BLaER1 (cell line): ENCODE data around the gene GALNT18.

Experiments
- H3K27ac ChIP-seq: shearing (Covaris generic); formaldehyde crosslinking; 2 replicates; pipeline ENCODE4 v1.8.1; 2022
- H3K27me3 ChIP-seq: shearing (Covaris generic); formaldehyde crosslinking; 2 replicates; pipeline ENCODE4 v1.8.1; 2022
- H3K36me3 ChIP-seq: shearing (Covaris generic); formaldehyde crosslinking; 2 replicates; pipeline ENCODE4 v1.8.1; 2022
- H3K4me1 ChIP-seq: shearing (Covaris generic); formaldehyde crosslinking; 2 replicates; pipeline ENCODE4 v1.8.1; 2022
- H3K4me2 ChIP-seq: shearing (Covaris generic); formaldehyde crosslinking; 2 replicates; pipeline ENCODE4 v1.8.1; 2022
- H3K4me3 ChIP-seq: shearing (Covaris generic); formaldehyde crosslinking; 2 replicates; pipeline ENCODE4 v1.8.1; 2022
- H3K9ac ChIP-seq: shearing (Covaris generic); formaldehyde crosslinking; 2 replicates; pipeline ENCODE4 v1.8.1; 2022
- H3K9me3 ChIP-seq: shearing (Covaris generic); formaldehyde crosslinking; 2 replicates; pipeline ENCODE4 v1.8.1; 2022
- H4K20me1 ChIP-seq: shearing (Covaris generic); formaldehyde crosslinking; 2 replicates; pipeline ENCODE4 v1.8.1; 2022
- Cebpa-rat ChIP-seq: shearing (Covaris generic); IDR thresholded peaks from 2 replicates; pipeline ENCODE4 v1.8.1; 2022

GALNT18 gene

DNA sequence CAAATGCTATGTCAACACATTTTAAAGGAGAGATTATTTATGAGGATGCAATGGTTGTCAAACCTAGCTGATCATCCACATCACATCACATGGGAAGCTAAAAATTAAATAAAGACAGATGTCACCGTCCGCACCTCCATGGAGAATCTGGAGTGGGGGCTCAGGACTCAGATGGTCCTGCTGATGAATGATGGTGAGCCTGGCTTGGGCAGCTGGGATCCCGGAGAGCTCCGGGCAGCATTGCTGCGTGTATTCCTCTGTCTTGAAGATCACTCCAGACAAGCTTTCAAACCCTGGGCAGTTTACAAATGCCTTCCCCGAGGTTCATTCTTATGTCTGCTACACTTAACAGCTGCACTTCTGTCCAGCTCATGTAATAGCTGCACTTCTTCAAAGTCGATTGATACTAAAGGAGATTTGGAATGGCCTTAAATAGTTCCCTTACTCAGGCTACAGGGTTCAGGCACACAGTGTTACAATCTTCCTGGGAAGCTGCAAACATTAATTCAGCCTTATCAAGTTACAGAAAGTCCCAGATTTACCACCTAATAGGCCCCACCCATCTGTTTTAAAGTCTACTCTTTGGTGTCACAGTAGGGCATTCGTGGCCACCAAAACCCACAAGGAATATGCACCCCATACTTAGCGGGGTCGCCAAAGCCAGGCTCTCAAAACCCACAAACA is 234.0 kb downstream of the GALNT18 start:
- Histone ChIP-seq H3K27me3 (no peaks in the 10 kb centered on the region), H3K4me2 (no peak overlapping the region), H3K36me3 (no peaks in the 10 kb centered on the region), H3K4me1 (no peaks in the 10 kb centered on the region), H4K20me1 (no peaks in the 10 kb centered on the region), H3K9ac (no peak overlapping the region), H3K27ac (no peak overlapping the region), H3K9me3 (no peaks in the 10 kb centered on the region), H3K4me3 (no peak overlapping the region)
- no peak for TF ChIP-seq Cebpa-rat

DNA sequence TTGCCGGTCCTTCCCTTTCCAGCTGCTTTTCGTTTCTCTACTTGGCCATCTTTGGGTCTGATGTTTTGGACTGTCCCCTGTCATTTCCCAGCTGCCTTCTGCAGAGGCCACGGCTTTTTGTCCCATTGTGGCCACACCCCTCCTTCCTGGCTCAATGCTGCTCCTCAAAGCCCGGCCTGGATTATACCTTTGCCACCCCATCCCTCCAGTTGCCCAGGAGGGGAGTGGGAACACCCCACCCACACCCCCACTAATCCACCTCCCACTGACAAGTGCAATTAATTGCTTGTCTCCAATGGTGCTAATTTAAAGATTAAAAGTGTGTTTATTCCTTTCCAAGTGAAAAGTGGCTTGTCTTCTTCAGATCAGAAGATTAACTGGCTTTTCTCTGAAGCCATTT is 234.6 kb downstream of the GALNT18 start:
- Histone ChIP-seq H3K4me2 (no peak overlapping the region), H3K4me1 (no peaks in the 10 kb centered on the region), H3K27ac (no peak overlapping the region), H4K20me1 (no peaks in the 10 kb centered on the region), H3K9me3 (no peaks in the 10 kb centered on the region), H3K4me3 (no peak overlapping the region), H3K36me3 (no peaks in the 10 kb centered on the region), H3K27me3 (no peaks in the 10 kb centered on the region), H3K9ac (no peak overlapping the region)
- no peak for TF ChIP-seq Cebpa-rat

DNA sequence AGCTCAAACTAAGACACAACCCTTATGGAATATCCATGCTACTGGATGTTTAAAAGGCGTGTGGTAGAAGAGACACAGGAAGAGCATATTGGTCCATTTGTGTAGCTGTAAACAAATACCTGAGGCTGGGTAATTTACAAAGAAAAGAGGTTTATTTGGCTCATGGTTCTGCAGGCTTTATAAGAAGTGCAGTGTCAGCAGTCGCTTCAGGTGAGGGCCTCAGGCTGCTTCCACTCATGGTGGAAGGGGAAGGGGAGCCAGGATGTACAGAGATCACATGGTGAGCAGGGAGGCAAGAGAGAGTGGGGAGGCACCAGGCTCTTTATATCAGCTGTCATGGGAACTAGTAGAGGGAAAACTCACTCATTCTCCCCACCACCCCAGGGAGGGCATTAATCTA is 237.0 kb downstream of the GALNT18 start:
- Histone ChIP-seq H3K4me1 (no peaks in the 10 kb centered on the region), H3K27ac (no peak overlapping the region), H3K4me3 (no peak overlapping the region), H4K20me1 (no peaks in the 10 kb centered on the region), H3K9me3 (no peaks in the 10 kb centered on the region), H3K4me2 (no peak overlapping the region), H3K9ac (no peak overlapping the region), H3K36me3 (no peaks in the 10 kb centered on the region), H3K27me3 (no peaks in the 10 kb centered on the region)
- no peak for TF ChIP-seq Cebpa-rat

DNA sequence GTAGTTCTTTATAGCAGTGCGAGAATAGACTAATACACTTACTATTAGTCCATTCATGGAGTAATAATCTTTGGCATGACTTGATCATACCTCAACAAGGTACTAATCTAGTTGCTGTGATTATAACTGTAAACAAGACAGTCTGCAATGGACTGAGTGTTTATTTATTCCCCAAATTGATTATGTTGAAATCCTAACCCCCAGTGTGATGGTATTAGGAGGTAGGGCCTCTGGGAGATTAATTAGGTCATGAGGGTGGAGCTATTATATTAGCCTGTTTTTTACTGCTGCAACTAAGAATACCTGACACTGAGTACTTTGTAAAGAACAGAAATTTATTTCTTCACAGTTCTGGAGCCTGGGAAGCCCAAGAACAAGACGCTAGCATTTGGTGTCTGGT is 237.8 kb downstream of the GALNT18 start:
- H3K4me1 ChIP-seq, result no peaks in the 10 kb centered on the region
- no peak overlapping the region for H3K4me3 ChIP-seq
- no peaks in the 10 kb centered on the region for H3K9me3 ChIP-seq
- no peaks in the 10 kb centered on the region for H4K20me1 ChIP-seq
- no peaks in the 10 kb centered on the region for H3K27me3 ChIP-seq
- no peak overlapping the region for H3K4me2 ChIP-seq
- no peak overlapping the region for H3K9ac ChIP-seq
- H3K27ac ChIP-seq, result no peak overlapping the region
- TF ChIP-seq Cebpa-rat, result no peak
- no peaks in the 10 kb centered on the region for H3K36me3 ChIP-seq

DNA sequence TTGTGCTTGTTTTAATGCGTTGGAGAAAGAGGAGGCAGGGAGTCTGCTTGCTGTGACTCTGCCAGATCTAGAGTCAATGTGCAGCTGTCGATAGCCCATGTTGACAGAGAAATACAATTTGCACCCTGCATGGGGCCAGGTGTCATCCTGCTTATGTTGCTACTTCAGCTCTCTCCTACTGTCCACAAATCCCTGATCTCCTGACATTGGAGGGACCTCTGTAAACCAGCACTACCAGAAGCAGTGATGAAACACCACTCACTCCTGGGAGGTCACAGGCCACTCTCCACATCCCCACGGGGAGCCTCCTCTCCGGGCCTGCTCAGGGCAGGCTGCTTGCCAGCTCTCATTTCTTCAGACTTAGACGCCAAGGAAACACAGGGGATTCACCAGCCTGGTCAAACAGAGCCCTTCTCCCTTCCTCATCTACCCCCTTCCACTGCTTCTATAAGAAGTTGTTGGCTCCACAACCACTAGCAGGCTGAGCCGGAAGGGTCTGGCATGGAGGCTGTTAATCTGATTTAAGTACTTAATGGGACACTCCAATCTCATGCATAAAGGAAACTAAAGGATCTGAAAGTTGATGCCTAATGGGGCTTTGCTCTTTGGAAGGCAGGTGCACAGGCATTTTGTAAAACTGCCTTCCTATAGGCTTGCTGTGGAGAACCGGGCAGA is 238.8 kb downstream of the GALNT18 start:
- Histone ChIP-seq H3K9ac (no peak overlapping the region), H3K4me3 (no peak overlapping the region), H3K27me3 (no peaks in the 10 kb centered on the region), H3K36me3 (no peaks in the 10 kb centered on the region), H3K4me2 (no peak overlapping the region), H4K20me1 (no peaks in the 10 kb centered on the region), H3K27ac (no peak overlapping the region), H3K4me1 (no peaks in the 10 kb centered on the region), H3K9me3 (no peaks in the 10 kb centered on the region)
- TF ChIP-seq Cebpa-rat, result no peak

DNA sequence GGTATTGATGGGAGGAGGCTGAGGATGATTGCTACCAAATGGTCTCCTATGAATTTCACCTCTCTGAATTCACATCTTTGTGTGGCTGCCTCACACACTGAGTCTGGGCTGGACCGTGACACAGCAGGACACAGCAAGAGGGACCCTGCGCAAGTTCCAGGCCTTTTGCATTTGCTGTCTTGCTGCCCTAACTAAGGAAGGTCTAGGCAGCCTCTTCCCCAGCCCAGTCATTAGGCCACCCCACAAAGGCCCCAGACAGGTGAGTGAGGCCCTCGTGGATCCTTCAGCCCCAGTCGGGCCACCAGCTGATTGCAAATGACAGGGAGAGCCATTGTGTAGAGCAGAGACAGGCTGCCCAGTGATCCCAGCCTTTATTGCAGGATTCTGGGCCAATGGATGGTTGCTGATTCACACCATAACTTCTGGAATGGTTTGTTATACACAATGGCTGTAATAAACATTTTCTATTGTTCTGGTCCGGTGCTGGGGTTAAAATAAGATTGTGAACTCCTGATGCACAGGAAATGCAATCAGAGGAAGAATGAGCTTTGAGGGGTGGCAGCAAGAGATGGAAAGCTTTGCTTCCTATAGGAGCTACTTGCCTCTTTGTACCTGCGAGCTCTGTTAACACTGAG is 240.2 kb downstream of the GALNT18 start:
- H3K4me1 ChIP-seq, result no peaks in the 10 kb centered on the region
- no peaks in the 10 kb centered on the region for H4K20me1 ChIP-seq
- no peaks in the 10 kb centered on the region for H3K9me3 ChIP-seq
- no peak overlapping the region for H3K27ac ChIP-seq
- no peak overlapping the region for H3K9ac ChIP-seq
- H3K4me3 ChIP-seq, result no peak overlapping the region
- H3K4me2 ChIP-seq, result no peak overlapping the region
- H3K36me3 ChIP-seq, result no peaks in the 10 kb centered on the region
- TF ChIP-seq Cebpa-rat, result no peak
- H3K27me3 ChIP-seq, result no peaks in the 10 kb centered on the region

DNA sequence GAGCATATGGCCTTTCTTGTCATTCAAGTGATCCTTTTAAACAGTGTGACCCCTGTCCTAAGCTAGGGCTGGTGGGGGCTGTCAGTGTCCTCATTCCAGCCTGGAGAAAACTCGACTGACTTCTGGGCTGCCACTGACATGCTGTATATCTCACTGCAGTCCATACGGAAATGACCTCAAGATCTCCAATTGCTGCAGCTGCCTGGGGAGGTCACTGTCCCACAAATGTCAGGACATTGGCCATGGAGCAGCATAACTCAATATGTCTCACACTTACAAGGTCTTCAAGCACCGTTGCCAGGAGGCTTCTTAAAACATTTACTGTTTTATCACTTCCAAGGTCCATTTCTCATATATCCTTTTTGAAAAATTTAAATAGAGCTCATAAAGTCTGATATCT is 240.9 kb downstream of the GALNT18 start:
- H3K9me3 ChIP-seq, result no peaks in the 10 kb centered on the region
- no peak overlapping the region for H3K9ac ChIP-seq
- no peaks in the 10 kb centered on the region for H3K36me3 ChIP-seq
- no peak overlapping the region for H3K4me3 ChIP-seq
- no peak for TF ChIP-seq Cebpa-rat
- H3K27ac ChIP-seq, result no peak overlapping the region
- no peaks in the 10 kb centered on the region for H4K20me1 ChIP-seq
- H3K27me3 ChIP-seq, result no peaks in the 10 kb centered on the region
- H3K4me1 ChIP-seq, result no peaks in the 10 kb centered on the region
- no peak overlapping the region for H3K4me2 ChIP-seq

DNA sequence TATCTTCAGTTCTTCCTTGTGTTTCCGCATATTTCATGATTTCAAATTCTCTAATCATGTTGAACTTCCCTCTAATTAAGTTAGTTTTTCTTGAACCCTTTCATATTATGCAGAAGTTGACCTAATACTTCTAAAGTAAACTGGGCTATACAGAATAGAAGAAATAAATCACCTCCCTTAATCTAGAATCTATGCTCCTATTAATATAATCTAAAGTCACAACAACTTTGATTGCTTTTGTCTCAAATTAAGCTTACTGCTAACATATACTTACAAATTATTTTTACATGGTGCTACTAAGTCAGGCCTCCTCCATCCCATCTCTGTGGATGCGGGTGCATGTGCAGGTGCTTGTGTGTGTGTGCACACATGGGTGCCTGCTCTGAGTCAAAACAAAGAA is 241.5 kb downstream of the GALNT18 start:
- Histone ChIP-seq H3K36me3 (no peaks in the 10 kb centered on the region), H4K20me1 (no peaks in the 10 kb centered on the region), H3K9me3 (no peaks in the 10 kb centered on the region), H3K27ac (no peak overlapping the region), H3K9ac (no peak overlapping the region), H3K4me1 (no peaks in the 10 kb centered on the region), H3K4me2 (no peak overlapping the region), H3K27me3 (no peaks in the 10 kb centered on the region), H3K4me3 (no peak overlapping the region)
- TF ChIP-seq Cebpa-rat, result no peak

DNA sequence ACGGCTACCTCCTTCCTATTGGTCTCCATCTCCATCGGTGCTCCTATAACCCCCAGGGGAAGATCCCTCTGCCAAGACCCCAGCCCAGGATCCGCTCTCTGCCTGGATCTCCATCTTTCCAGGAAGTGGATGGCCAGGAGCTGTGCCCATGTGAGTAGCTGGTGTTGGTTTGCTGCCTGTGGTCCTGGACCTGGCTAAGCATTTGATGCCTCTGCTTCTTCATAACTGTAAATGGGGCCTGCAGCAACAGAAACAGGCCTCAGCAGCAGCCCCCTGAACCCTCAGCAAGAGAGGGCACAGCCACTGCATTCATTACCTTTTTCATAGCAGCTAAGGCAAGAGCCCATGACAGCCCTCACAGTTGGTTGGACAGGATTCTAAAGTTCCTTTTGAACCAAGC is 242.1 kb downstream of the GALNT18 start:
- Histone ChIP-seq H4K20me1 (no peaks in the 10 kb centered on the region), H3K4me2 (no peak overlapping the region), H3K9me3 (no peaks in the 10 kb centered on the region), H3K36me3 (no peaks in the 10 kb centered on the region), H3K4me3 (no peak overlapping the region), H3K4me1 (no peaks in the 10 kb centered on the region), H3K27me3 (no peaks in the 10 kb centered on the region), H3K27ac (no peak overlapping the region), H3K9ac (no peak overlapping the region)
- no peak for TF ChIP-seq Cebpa-rat

DNA sequence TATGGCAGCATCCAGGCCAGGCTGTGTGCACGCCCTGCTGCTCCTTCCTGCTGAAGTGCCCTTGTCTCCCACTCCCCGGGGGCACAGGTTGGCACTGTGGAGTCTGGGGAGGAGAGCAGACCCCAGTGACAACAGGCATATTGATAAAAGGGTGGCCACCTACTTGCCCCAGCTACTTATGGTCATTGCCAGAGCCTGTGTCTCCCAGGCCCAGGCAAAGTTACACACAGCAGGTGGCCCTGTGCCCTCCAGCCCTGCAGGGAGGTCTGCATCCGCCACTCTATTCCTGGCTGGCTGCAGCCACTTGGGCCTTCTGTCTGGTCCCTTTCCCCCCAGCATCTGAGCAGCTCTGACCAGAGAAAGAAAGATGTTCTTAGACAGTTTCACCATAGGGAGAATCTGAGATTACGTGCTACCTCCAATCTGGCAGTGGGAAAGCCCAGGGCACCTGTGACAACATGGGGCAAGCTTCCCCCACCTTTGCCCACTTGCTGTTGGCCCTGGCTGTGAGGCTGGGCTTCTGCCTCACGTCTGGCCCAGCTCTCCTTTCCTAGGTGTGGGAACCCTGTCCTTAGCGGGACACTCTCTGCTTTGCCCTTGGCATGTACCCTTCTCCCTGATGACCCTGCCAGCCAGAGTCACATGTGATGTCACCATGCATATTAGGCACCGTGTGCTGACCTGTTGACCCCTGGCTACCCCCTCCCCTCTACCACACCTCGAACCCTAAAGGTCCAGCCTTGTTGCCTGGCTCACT is 243.4 kb downstream of the GALNT18 start:
- H3K27me3 ChIP-seq, result no peaks in the 10 kb centered on the region
- no peak for TF ChIP-seq Cebpa-rat
- H3K4me3 ChIP-seq, result no peak overlapping the region
- no peak overlapping the region for H3K9ac ChIP-seq
- H4K20me1 ChIP-seq, result no peaks in the 10 kb centered on the region
- H3K4me1 ChIP-seq, result no peaks in the 10 kb centered on the region
- H3K9me3 ChIP-seq, result no peaks in the 10 kb centered on the region
- no peak overlapping the region for H3K27ac ChIP-seq
- H3K4me2 ChIP-seq, result no peak overlapping the region
- no peaks in the 10 kb centered on the region for H3K36me3 ChIP-seq
